Left kidney (tissue), 1 donor: ENCODE data around the gene CIDEC. TPM values are rescaled to one million over a fixed set of nuclear protein-coding genes. Genes with fewer than 3 reads are reported as not detected.

ENCODE experiments used
- polyA plus RNA-seq: library from polyadenylated mRNA; unstranded; fragments of 120-200 nt; gene quantifications from one replicate; pipeline ENCODE4 v1.2.1, GENCODE V29; 2013; ENCODE audit not compliant: insufficient read length

The CIDEC gene
- polyA plus RNA-seq, 1 donor = not detected

Other genes starting within 250 kb of the CIDEC start
- 37.7 TPM for gene MTMR14, start 230.7 kb downstream of the CIDEC start, polyA plus RNA-seq
- not detected for gene CPNE9, start 176.4 kb downstream of the CIDEC start, polyA plus RNA-seq
- gene BRPF1, start 148.5 kb downstream of the CIDEC start, polyA plus RNA-seq = 17.9 TPM
- gene OGG1, start 130.3 kb downstream of the CIDEC start, polyA plus RNA-seq = 72.2 TPM
- gene CAMK1, start 110.3 kb downstream of the CIDEC start, polyA plus RNA-seq = 14.6 TPM
- 64.1 TPM for gene TADA3, start 87.8 kb downstream of the CIDEC start, polyA plus RNA-seq
- gene ARPC4, start 87.2 kb downstream of the CIDEC start, polyA plus RNA-seq = 125 TPM
- gene TTLL3, start 70.0 kb downstream of the CIDEC start, polyA plus RNA-seq = 73.4 TPM
- gene RPUSD3, start 36.2 kb downstream of the CIDEC start, polyA plus RNA-seq = 36.1 TPM
- gene JAGN1, start 10.4 kb upstream of the CIDEC start, polyA plus RNA-seq = 44.4 TPM
- gene IL17RE, start 22.6 kb upstream of the CIDEC start, polyA plus RNA-seq = 18.6 TPM
- gene IL17RC, start 36.8 kb upstream of the CIDEC start, polyA plus RNA-seq = 38.3 TPM
- gene CRELD1, start 53.6 kb upstream of the CIDEC start, polyA plus RNA-seq = 46.3 TPM
- gene PRRT3, start 72.2 kb upstream of the CIDEC start, polyA plus RNA-seq = 4.4 TPM
- 82.8 TPM for gene EMC3, start 106.6 kb upstream of the CIDEC start, polyA plus RNA-seq
- gene FANCD2, start 146.2 kb upstream of the CIDEC start, polyA plus RNA-seq = 29.4 TPM
- 0.81 TPM for gene FANCD2OS, start 228.0 kb upstream of the CIDEC start, polyA plus RNA-seq
- 194 TPM for gene BRK1, start 235.4 kb upstream of the CIDEC start, polyA plus RNA-seq